Suppressor macrophage (primary cell): ENCODE measurements around the gene LLGL2.

Experiments
- DNase-seq, 4 experiments: peaks; one replicate each; pipeline ENCODE4 v3.0.0-alpha.2; 2020 to 2022

LLGL2 gene

DNA sequence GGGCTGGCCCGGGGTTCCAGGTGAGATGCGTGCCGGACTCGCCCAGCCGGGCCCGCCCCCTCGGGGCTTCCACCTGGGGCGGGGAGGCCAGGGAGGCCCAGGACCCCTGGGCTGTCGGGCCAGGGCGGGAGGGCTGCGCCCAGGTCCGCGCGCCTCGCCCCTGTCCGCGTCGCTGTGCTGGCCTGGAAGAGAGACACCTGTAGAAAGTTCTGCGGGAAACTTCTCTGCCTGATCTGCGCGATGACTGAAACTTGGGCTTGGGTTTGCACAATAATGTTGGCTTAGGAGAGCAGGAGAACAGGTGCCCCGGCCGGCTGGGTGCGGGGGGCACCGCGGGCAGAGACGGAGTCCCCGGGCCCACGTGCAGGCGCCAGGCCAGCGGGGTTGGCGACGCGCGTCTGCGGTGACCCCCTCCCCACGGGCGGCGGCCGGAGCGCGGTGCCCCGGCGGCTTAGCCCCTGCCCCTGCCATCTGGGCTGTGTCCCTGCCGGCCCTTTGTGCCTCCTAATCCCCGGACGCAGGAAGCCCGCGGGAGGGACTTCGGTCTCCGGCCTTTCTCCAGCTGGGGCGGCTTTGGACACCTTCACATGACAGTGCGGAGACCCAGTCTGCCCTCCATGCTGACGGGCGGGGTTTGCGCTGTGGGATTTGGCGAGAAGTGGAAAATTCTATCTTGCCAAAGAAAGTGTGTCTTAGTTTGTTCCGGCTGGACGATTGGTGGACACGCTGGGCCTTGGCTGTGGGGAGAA, 483 bp downstream of the LLGL2 start:
- DNase-seq = peak in 2 of 4 experiments; percentile 21 to 50

DNA sequence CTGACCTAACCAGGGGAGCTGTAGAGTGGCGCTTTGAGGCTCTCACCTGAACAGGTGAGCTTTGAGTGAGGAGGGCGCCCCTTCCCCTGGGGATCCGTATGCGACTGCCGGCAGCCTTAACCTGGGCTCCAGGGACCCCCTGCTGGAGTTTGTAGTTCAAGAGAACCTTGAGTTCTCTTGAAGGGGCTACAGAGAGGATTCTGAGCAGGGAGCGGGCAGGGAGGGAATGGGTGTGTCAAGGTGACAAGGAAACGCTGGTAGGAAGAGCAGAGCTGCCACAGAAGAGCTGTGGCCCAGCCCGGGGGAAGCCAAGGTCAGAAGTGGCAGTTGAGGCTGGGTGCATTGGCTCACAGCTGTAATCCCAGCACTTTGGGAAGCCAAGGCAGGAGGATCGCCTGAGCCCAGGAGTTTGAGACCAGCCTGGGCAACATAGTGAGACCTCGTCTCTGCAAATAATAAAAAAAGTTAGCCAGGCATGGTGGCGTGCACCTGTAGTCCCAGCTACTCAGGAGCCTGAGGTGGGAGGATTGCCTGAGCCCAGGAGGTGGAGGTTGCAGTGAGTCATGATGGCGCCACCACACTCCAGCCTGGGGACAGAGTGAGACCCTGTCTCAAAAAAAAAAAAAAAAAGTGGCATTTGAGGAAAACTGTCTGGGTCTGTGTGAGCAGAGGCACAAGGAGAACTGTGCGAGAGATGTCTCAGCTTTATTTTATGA, 1.2 kb downstream of the LLGL2 start:
- DNase-seq = no peak

- DNase-seq = no peak
Measured at GRCh38 chr17:75530837-75531720, 5.6 kb downstream of the LLGL2 start.

DNA sequence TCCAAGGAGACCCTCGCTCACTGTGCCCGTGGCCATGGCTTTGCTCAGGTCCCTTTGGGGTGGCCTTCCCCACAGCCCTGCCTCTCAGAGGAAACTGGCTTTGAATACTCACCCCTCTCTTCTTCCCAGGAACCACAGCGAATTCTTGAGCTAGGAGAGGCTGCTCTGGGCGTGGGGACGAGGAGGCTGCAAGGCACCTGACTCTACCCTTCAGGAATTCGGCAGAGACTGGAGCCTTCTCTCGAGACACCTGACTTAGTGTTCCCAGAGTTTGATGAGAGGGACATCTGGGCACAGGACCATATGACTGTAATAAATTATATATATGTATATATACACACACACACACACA, 6.2 kb downstream of the LLGL2 start:
- DNase-seq = no peak

DNA sequence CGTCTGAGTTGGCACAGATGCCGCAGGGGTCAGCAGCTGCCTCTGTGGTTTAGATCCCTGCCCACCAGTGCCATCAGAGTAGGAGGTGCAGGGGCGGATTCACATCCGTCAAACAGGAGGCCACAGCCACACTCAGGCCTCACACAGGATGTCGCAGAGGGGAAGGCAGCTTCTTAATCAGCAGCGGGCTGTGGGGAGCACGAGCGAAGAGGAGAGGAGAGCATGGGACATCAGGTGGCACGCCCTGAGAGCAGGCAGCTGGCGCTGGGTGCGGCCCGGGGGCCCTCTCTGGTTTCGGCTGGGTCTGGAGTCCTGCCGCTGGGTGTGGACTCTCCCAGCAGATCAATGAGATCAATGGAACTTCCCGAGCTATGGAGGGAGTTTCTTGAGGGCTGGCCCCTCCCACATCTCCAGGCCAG, 9.6 kb downstream of the LLGL2 start:
- peak; percentile 22 to 62 (median 50) for DNase-seq

DNA sequence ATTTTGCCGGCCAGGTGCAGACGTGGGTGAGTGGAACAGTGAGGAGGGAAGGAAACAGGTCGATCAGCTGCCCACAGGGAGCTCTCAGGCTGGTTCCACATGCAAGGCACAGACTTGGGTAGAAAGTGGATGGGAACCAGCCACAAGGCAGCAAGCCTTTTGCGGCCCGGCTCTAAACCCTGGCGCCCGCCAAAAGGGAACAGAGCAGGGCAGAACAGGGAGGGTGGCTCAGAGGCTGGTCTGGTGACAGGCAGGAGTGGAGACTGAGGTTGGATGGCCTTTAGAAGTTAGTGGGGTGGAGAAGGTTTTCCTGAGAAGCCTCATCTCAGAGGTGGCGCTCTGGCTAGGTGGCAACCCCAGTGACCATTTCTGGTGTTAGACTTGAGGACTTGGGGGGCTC, 10.4 kb downstream of the LLGL2 start:
- no peak for DNase-seq

DNA sequence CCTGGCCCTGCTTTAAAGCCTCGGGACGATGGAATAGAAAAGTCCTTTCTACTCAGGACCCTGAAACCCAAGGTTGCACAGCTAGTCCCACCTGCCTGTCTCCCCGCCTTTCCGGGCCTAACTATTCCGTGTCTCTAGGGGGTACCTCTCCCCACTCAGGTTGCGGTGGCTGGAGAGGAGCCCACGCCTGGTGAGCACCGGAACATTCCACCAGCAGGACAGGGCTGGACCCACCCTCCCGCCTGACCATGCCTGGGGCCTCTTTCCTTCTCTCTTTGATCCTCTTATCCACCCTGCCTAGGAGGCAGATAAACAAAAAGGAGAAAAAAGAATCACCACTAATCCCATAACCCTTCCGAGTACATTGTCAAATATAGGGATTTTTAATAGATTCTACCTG, 10.9 kb downstream of the LLGL2 start:
- no peak for DNase-seq

DNA sequence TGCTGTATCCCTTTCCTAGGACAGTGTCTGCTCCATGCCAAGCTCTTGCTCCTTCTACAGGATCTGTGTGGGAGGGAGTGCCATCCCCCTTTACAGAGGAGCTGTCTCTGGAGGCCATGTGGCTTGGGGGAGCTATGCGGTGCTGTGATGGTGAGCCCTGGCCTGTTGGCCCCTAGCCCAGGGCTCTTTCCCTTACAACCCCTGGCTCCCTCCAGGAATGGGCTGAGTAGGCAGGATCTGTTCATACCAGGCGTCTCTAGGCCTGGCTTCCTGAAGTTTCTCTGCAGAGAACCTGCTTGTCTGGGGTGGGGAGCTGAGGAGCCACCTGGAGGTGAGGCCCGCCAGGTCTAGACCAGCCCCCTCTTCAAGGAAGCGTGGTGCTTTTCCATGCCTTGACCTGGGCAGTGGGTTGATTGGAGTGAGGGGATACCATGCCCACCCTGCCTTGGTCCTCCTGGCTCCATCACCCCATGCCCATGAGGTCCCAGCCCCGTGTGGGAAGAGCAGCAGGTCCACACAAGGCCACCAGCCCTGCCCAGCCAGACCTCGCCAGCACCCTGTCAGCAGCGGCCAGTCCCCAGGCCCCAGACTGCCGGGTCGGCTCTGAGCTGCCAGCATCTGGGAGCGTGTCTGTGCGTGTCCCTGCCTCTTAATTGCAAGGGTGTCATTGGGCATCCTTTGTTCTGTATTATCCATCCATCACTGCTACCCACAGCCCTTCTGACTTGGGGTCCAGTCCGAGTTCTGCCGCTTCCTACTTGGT, 14.7 kb downstream of the LLGL2 start:
- DNase-seq = no peak

DNA sequence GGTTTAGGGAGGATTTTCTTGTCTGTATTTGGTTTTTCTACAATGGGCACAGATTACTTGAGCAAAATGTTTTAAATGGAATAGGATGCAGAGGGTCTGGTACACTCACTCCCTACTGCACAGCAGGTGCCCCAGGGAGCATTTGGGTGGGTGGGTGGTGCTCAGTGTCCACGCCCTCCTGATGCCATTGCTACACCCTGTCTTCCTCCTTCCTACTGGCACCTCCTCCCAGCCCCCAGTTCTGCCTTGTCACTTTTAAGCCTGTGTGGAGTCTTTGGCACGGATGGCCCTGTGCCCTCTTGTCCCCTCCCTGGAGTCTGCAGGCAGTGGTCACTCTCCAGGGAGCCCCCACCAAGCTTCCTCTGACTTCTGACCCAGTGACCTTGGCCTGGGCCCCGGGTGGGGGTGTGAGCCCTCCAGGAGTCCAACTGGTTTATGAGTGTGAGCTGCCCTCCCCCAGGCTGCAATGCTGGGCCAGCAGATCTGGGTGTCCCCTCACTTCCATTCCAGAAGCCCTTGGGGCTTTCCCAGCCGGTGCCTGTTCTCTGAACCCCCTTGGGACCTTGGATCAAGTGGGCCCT, 15.5 kb downstream of the LLGL2 start:
- peak in 3 of 4 experiments; percentile 24 to 41 (median 33) for DNase-seq

- no peak for DNase-seq
Measured at GRCh38 chr17:75542229-75542628, 16.7 kb downstream of the LLGL2 start.

DNA sequence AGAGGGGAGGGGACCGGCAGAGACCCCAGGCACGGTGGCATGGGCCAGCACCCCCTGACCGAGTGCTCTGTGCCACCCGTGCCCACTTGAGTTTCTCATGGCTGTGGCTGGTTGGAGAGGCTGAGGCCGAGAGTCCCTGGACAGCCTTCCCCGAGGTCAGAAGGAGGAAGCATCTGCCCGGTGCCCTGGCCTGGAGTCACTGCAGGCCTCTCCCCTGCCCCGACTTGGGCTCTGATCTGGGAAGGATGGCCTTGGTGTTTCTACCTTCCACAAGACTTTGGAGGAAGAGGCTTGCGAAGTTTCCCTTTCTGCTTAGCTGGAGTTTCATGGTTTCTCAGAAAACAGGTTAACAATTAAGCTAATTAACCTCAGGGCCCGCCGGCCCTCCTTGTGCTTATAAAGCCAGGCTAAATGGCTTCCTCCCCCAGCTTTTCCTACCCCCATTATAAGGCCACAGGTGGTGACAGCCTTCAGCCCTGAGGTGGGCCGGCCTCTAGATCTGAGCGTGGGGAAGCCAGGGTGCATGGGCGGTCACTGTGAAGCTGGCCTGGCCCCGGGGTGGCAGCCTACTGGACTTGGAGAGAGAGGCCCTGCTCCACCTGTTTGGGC, 17.3 kb downstream of the LLGL2 start:
- DNase-seq = no peak

GRCh38 chr17:75544250-75544649, 18.8 kb downstream of the LLGL2 start:
- DNase-seq = peak in 1 of 4 experiments; percentile 19

- no peak for DNase-seq
Measured at GRCh38 chr17:75546181-75546580, 20.7 kb downstream of the LLGL2 start.

DNA sequence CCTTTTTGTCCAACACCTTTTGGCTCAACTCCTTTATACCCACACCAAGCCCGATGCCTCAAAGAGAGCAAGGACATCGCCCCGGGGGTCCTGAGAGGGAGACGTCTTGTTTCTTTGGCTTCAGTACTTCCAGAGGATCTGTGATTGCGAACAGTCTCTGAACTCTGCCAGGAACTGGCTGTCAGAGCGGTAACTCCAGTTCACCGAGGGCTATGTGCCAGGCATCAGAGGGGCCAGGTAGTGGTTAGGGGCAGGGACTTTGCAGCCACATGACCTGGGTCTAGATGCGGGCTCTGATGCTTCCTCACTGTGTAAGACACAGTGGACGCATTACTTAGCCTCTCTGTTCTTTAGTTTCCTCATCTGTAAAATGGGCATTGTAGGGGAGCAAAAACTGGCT, 21.6 kb downstream of the LLGL2 start:
- DNase-seq = no peak

DNA sequence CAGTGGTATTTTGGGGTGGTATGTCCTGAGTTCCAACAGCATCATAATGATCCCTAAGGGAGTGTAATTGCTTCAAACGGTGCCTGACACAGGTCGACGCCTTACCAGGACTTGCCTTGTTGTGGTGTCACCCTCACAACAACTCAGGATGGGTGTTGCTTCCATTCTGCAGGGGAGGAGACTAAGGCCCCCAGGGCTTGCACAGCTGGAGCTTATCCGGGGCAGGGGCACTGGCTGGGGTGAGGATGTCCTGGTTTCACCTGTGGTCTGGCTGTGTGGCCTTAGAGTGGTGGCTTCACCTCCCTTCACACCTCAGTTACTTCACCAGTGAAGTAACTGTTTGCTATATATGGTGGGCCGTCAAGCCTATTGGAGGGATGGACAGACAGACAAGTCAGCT, 23.3 kb downstream of the LLGL2 start:
- DNase-seq = no peak

DNA sequence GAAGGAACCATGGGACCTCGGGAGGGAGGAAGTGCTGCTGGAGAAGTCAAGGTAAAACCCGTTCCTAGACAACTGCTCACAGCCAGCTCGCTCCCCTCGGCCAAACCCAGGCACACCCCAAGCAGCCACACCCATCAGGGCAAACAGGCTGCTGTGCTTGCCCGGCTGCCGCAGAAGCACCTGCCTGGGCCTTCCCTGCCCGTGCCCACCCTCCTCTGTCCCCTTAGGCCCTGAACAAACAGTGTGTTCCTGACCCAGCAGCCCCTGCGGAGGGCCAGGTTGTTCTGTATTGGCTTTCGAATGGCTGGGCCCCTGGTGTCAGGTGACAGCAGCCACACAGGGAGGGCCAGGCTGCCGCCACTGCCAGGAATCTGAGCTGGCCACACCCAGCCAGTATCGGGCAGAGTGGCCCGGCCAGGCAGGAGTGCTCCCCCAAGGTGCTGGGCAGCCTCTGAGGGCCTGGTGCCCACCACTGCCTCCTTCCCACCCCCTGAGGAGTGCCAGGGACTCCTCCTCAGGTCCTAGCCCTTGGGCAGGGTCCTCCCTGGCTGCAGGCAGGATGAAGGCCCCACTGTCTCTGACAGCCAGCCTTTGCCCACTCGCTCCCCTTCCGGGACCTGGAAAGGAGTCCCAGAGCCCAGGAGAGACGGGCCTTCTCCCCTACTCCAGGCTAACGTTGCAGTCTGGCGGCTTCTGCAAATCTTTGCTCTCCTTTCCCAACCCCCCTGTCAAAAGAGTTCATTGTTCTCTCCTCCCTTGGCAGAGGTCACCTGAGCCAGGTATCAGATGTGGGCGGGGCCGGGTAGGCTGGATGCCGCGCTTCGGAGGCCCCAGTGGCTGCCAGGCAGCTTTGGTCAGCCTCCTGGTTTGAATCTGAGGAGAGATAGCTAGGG, 24.0 kb downstream of the LLGL2 start:
- DNase-seq = no peak

GRCh38 chr17:75550139-75550465, 24.6 kb downstream of the LLGL2 start:
- DNase-seq = no peak

GRCh38 chr17:75551266-75551665, 25.8 kb downstream of the LLGL2 start:
- DNase-seq = no peak

GRCh38 chr17:75552425-75553294, 27.2 kb downstream of the LLGL2 start:
- no peak for DNase-seq
